GM21447 (cell line): Measurements from ENCODE around the gene TH.
"Not testable (repeated sequence)": the region's sequence is repeated elsewhere in the genome, so short reads cannot be mapped to it uniquely, and the experiment has no call there.

Experiments
- ATAC-seq: cut with Tn5 transposase; IDR thresholded peaks from one replicate; pipeline ENCODE4 v1.9.1; 2021; ENCODE audit not compliant: unreplicated experiment

Gene TH

GRCh38 chr11:2132246-2132645 is 39.4 kb downstream of the TH start:
- ATAC-seq = no peak

- ATAC-seq = no peak
Measured at GRCh38 chr11:2131371-2132236, 40.0 kb downstream of the TH start.

GRCh38 chr11:2130881-2131352 is 40.7 kb downstream of the TH start:
- no peak for ATAC-seq

GRCh38 chr11:2129699-2130366 is 41.8 kb downstream of the TH start:
- no peak for ATAC-seq

- no peak for ATAC-seq
Measured at GRCh38 chr11:2129308-2129698, 42.3 kb downstream of the TH start.

- ATAC-seq = no peak
Measured at GRCh38 chr11:2128511-2129307, 42.9 kb downstream of the TH start.

- no peak for ATAC-seq
Measured at GRCh38 chr11:2128130-2128510, 43.5 kb downstream of the TH start.

- ATAC-seq = no peak
Measured at GRCh38 chr11:2127482-2128129, 44.0 kb downstream of the TH start.

GRCh38 chr11:2126520-2127085 is 45.0 kb downstream of the TH start:
- ATAC-seq = no peak

- not testable (repeated sequence) for ATAC-seq
Measured at GRCh38 chr11:2124736-2125484, 46.7 kb downstream of the TH start.

GRCh38 chr11:2123628-2123960 is 48.0 kb downstream of the TH start:
- ATAC-seq = no peak

- ATAC-seq = no peak
Measured at GRCh38 chr11:2122907-2123627, 48.5 kb downstream of the TH start.

GRCh38 chr11:2122222-2122906 is 49.3 kb downstream of the TH start:
- ATAC-seq = no peak

GRCh38 chr11:2121227-2122130 is 50.1 kb downstream of the TH start:
- ATAC-seq = no peak

GRCh38 chr11:2120359-2121100 is 51.1 kb downstream of the TH start:
- no peak for ATAC-seq

GRCh38 chr11:2118677-2119076 is 52.9 kb downstream of the TH start:
- ATAC-seq = no peak

- no peak for ATAC-seq
Measured at GRCh38 chr11:2116680-2117079, 54.9 kb downstream of the TH start.
